ENCODE results near the gene TCEANC.

Gene TCEANC

GRCh38 chrX:13607996-13608365 lies 45.0 kb upstream of the TCEANC start:
- Histone ChIP-seq H3K36me3 (ENCODE audit: control insufficient read depth in 2 of 2, insufficient read depth in 1 of 2, low read length in 2 of 2) (no peaks in the 10 kb centered on the region), H3K4me3 (ENCODE audit: low read depth, low read length) (no peak overlapping the region), H3K27ac (ENCODE audit: extremely low read depth, low read depth, low read length) (no peak overlapping the region), H3K9me3 (ENCODE audit: control insufficient read depth, insufficient read depth, low read depth, low read length) (no peaks in the 10 kb centered on the region), H3K4me1 (ENCODE audit: control insufficient read depth, insufficient read depth, low read length) (no peaks in the 10 kb centered on the region)
- POLR2A ChIA-PET: no interaction called here
- CTCF ChIA-PET: interaction anchor here (1.3 kb wide), 1 partner anchor 9 kb away, joined by 3 read pairs; no protein-coding TSS in a partner anchor
- no peak for TF ChIP-seq ZNF426 (tag by site-specific recombination; IDR thresholded peaks at IDR 0.05)
- no peak for TF ChIP-seq PBX3 (CRISPR knock-in tag; IDR thresholded peaks at IDR 0.05)
- no peak for TF ChIP-seq ZNF274 (IDR thresholded peaks at IDR 0.05; ENCODE audit: low read length)
- TF ChIP-seq ZNF274 (tag by site-specific recombination; IDR thresholded peaks at IDR 0.05; ENCODE audit: borderline replicate concordance): no peak
- TF ChIP-seq ZBTB21 (tag by site-specific recombination; IDR thresholded peaks at IDR 0.05): no peak
- no peak for TF ChIP-seq ZSCAN30 (tag by site-specific recombination; IDR thresholded peaks at IDR 0.05)
- TF ChIP-seq ZNF596 (tag by site-specific recombination; IDR thresholded peaks at IDR 0.05): no peak
- no peak for TF ChIP-seq ZNF26 (tag by site-specific recombination; IDR thresholded peaks at IDR 0.05)
- no peak for TF ChIP-seq ZNF555 (tag by site-specific recombination; conservative IDR thresholded peaks at IDR 0.05)
- TF ChIP-seq ZNF837 (tag by site-specific recombination; IDR thresholded peaks at IDR 0.05): no peak
- TF ChIP-seq ZBTB1 (tag by site-specific recombination; IDR thresholded peaks at IDR 0.05): no peak
- TF ChIP-seq ZNF112 (tag by site-specific recombination; IDR thresholded peaks at IDR 0.05): no peak
- no peak for TF ChIP-seq ZNF10 (tag by site-specific recombination; IDR thresholded peaks at IDR 0.05)
- no peak for TF ChIP-seq ZNF292 (tag by site-specific recombination; IDR thresholded peaks at IDR 0.05; ENCODE audit: borderline replicate concordance, low read depth)
- TF ChIP-seq ZNF692 (tag by site-specific recombination; IDR thresholded peaks at IDR 0.05): no peak
- TF ChIP-seq ZIC2 (tag by site-specific recombination; IDR thresholded peaks at IDR 0.05): no peak
- TF ChIP-seq ZNF335 (tag by site-specific recombination; conservative IDR thresholded peaks at IDR 0.05): no peak
- TF ChIP-seq RBAK (tag by site-specific recombination; IDR thresholded peaks at IDR 0.05): no peak
- no peak for TF ChIP-seq ZNF654 (tag by site-specific recombination; IDR thresholded peaks at IDR 0.05; ENCODE audit: low read depth)

- no peaks in the 10 kb centered on the region for H3K4me1 ChIP-seq (ENCODE audit: control insufficient read depth, insufficient read depth, low read length)
- no peak for TF ChIP-seq ZNF184 (tag by site-specific recombination; IDR thresholded peaks at IDR 0.05)
- ChIA-PET CTCF (interaction anchor here (1.3 kb wide), 2 partner anchors 15 to 32 kb away, joined by 5 read pairs; no protein-coding TSS in a partner anchor), POLR2A (no interaction called here)
- H3K4me3 ChIP-seq (ENCODE audit: low read depth, low read length): no peak overlapping the region
- H3K27ac ChIP-seq (ENCODE audit: extremely low read depth, low read depth, low read length): no peak overlapping the region
- H3K9me3 ChIP-seq (ENCODE audit: control insufficient read depth, insufficient read depth, low read depth, low read length): no peaks in the 10 kb centered on the region
- H3K36me3 ChIP-seq (ENCODE audit: control insufficient read depth in 2 of 2, insufficient read depth in 1 of 2, low read length in 2 of 2): no peaks in the 10 kb centered on the region
Measured at GRCh38 chrX:13614154-13614553, 38.8 kb upstream of the TCEANC start.

- ChIA-PET POLR2A (no interaction called here), CTCF (interaction anchor here (0.6 to 1.8 kb wide), 5 partner anchors 12 to 113 kb away, joined by 3 to 6 read pairs (median 4); no protein-coding TSS in a partner anchor)
- Histone ChIP-seq H3K36me3 (ENCODE audit: control insufficient read depth in 2 of 2, insufficient read depth in 1 of 2, low read length in 2 of 2) (no peaks in the 10 kb centered on the region), H3K4me3 (ENCODE audit: low read depth, low read length) (no peak overlapping the region), H3K4me1 (ENCODE audit: control insufficient read depth, insufficient read depth, low read length) (no peaks in the 10 kb centered on the region), H3K27ac (ENCODE audit: extremely low read depth, low read depth, low read length) (no peak overlapping the region), H3K9me3 (ENCODE audit: control insufficient read depth, insufficient read depth, low read depth, low read length) (no peaks in the 10 kb centered on the region)
- no peak for TF ChIP-seq TSHZ1 (tag by site-specific recombination; IDR thresholded peaks at IDR 0.05; ENCODE audit: borderline replicate concordance)
- TF ChIP-seq ZNF266 (tag by site-specific recombination; IDR thresholded peaks at IDR 0.05; ENCODE audit: low read depth): no peak
- TF ChIP-seq YY1 (tag by site-specific recombination; IDR thresholded peaks at IDR 0.05): no peak
- no peak for TF ChIP-seq SP7 (tag by site-specific recombination; IDR thresholded peaks at IDR 0.05)
- TF ChIP-seq ZNF580 (tag by site-specific recombination; IDR thresholded peaks at IDR 0.05): no peak
- no peak for TF ChIP-seq ZNF112 (tag by site-specific recombination; IDR thresholded peaks at IDR 0.05)
- no peak for TF ChIP-seq ZNF24 (tag by site-specific recombination; IDR thresholded peaks at IDR 0.05)
Measured at GRCh38 chrX:13620207-13620606, 32.7 kb upstream of the TCEANC start.
